ENCODE data around the gene EFNA2. TPM values are rescaled to one million over a fixed set of nuclear protein-coding genes. Genes with fewer than 3 reads are reported as not detected.

EFNA2 gene
- polyA plus RNA-seq, 3 donors = not detected

GRCh38 chr19:1274852-1275259, 10.8 kb upstream of the EFNA2 start:
- Mint-ChIP-seq H3K4me1 (peaks cover 58% of the 10 kb centered on the region), H3K36me3 (peaks cover 48 to 74% of the 10 kb centered on the region in 2 donors), H3K4me3 (peak overlapping the region in 1 of 2 donors; percentile 43), H3K27ac (peak overlapping the region; percentile 60 to 92 (median 84)), H3K9me3 (peaks cover 0 to 2% (median 0%) of the 10 kb centered on the region in 7 donors), H3K27me3 (ENCODE audit: low read depth in 3 of 3) (no peaks in the 10 kb centered on the region)
- no peaks in the 10 kb centered on the region for H3K27me3 ChIP-seq (ENCODE audit: control insufficient read depth in 2 of 2, insufficient read depth in 2 of 2, low read length in 2 of 2)
- peak overlapping the region; percentile 90 for H3K9ac ChIP-seq (ENCODE audit: insufficient read depth, low read length, poor library complexity, severe bottlenecking)
- peaks cover 64% of the 10 kb centered on the region for H3K79me2 ChIP-seq (ENCODE audit: insufficient read depth, low read length)
- DNase-seq = no peak
- intact Hi-C loops (cut with micrococcal nuclease) = loop anchor here (5.0 kb wide), 2 partner anchors 82 to 107 kb away; partner anchors contain the start of gene NDUFS7 (in 2 of the 2)
- WGBS (ENCODE audit: insufficient coverage) = 57% methylated on average over 44 of the region's 44 CpGs
- H4K20me1 ChIP-seq (ENCODE audit: insufficient read depth, low read length) = peaks cover 69% of the 10 kb centered on the region
- no peak overlapping the region for H2AFZ ChIP-seq (ENCODE audit: insufficient read depth, low read depth, low read length, poor library complexity, severe bottlenecking)
- peak overlapping the region in 1 of 3 experiments; percentile 81 for H3K4me3 ChIP-seq (replicated peaks in 1 of 3; ENCODE audit: low read depth in 2 of 3, low read length in 3 of 3)
- H3K36me3 ChIP-seq (replicated peaks in 1 of 2; ENCODE audit: control insufficient read depth in 1 of 2, insufficient read depth in 2 of 2, low read length in 2 of 2) = peaks cover 55 to 56% of the 10 kb centered on the region in 2 donors
- H3K27ac ChIP-seq (ENCODE audit: low read depth in 1 of 2, low read length in 2 of 2) = peak overlapping the region; percentile 85 to 89
- no peaks in the 10 kb centered on the region for H3K9me3 ChIP-seq (replicated peaks in 1 of 2; ENCODE audit: control insufficient read depth in 1 of 2, insufficient read depth in 1 of 2, low read length in 2 of 2)
- TF ChIP-seq CTCF (IDR thresholded peaks at IDR 0.05) = no peak
- H3K4me1 ChIP-seq (ENCODE audit: control insufficient read depth in 1 of 2, insufficient read depth in 2 of 2, low read length in 2 of 2) = peaks cover 63 to 72% of the 10 kb centered on the region in 2 donors
- H3K4me2 ChIP-seq (replicated peaks; ENCODE audit: extremely low read depth, low read length, poor library complexity, severe bottlenecking) = peak overlapping the region; percentile 92

- H3K9ac ChIP-seq (ENCODE audit: insufficient read depth, low read length, poor library complexity, severe bottlenecking) = peak within 1 kb of the TSS; percentile 90
- peaks cover 55% of the 10 kb centered on the region in 2 donors for H3K36me3 ChIP-seq (replicated peaks in 1 of 2; ENCODE audit: control insufficient read depth in 1 of 2, insufficient read depth in 2 of 2, low read length in 2 of 2)
- intact Hi-C loops (cut with micrococcal nuclease) = loop anchor here (5.0 kb wide), 2 partner anchors 82 to 107 kb away; partner anchors contain the start of gene NDUFS7 (in 2 of the 2)
- peak within 1 kb of the TSS; percentile 70 to 71 for H3K4me3 Mint-ChIP-seq
- H4K20me1 ChIP-seq (ENCODE audit: insufficient read depth, low read length) = peaks cover 69% of the 10 kb centered on the region
- WGBS (ENCODE audit: insufficient coverage) = under 1% methylated on average over 86 of the region's 98 CpGs
- peak within 1 kb of the TSS; percentile 92 for H3K4me2 ChIP-seq (replicated peaks; ENCODE audit: extremely low read depth, low read length, poor library complexity, severe bottlenecking)
- H3K27ac Mint-ChIP-seq = peak within 1 kb of the TSS; percentile 81 to 93 (median 90)
- no peak for TF ChIP-seq CTCF (IDR thresholded peaks at IDR 0.05)
- H3K4me1 Mint-ChIP-seq = peaks cover 55% of the 10 kb centered on the region
- H2AFZ ChIP-seq (ENCODE audit: insufficient read depth, low read depth, low read length, poor library complexity, severe bottlenecking) = peak within 1 kb of the TSS; percentile 77
- peaks cover 0 to 2% (median 0%) of the 10 kb centered on the region in 7 donors for H3K9me3 Mint-ChIP-seq
- peak within 1 kb of the TSS; percentile 85 to 89 for H3K27ac ChIP-seq (ENCODE audit: low read depth in 1 of 2, low read length in 2 of 2)
- peaks cover 58% of the 10 kb centered on the region for H3K79me2 ChIP-seq (ENCODE audit: insufficient read depth, low read length)
- H3K27me3 Mint-ChIP-seq (ENCODE audit: low read depth in 3 of 3) = no peaks in the 10 kb centered on the region
- H3K36me3 Mint-ChIP-seq = peaks cover 51 to 76% of the 10 kb centered on the region in 2 donors
- no peaks in the 10 kb centered on the region for H3K9me3 ChIP-seq (replicated peaks in 1 of 2; ENCODE audit: control insufficient read depth in 1 of 2, insufficient read depth in 1 of 2, low read length in 2 of 2)
- no peaks in the 10 kb centered on the region for H3K27me3 ChIP-seq (ENCODE audit: control insufficient read depth in 2 of 2, insufficient read depth in 2 of 2, low read length in 2 of 2)
- peaks cover 57 to 66% of the 10 kb centered on the region in 2 donors for H3K4me1 ChIP-seq (ENCODE audit: control insufficient read depth in 1 of 2, insufficient read depth in 2 of 2, low read length in 2 of 2)
- H3K4me3 ChIP-seq (replicated peaks in 1 of 3; ENCODE audit: low read depth in 2 of 3, low read length in 3 of 3) = peak within 1 kb of the TSS; percentile 59 to 81 (median 71)
- peak; percentile 95 to 98 (median 97) for DNase-seq
Observed at GRCh38 chr19:1275260-1275975, 10.3 kb upstream of the EFNA2 start, which contains the start of gene FAM174C. Gene FAM174C, plus strand, starts transcription at chr19:1275530. Its CDS starts 20 bp downstream, at chr19:1275550.

All from CD14-positive monocyte (primary cell).